ENCODE results near the gene EFCC1.

- TF ChIP-seq CTCF (conservative IDR thresholded peaks at IDR 0.05; ENCODE audit: low read depth, low read length) (no peak), EZH2 (IDR thresholded peaks at IDR 0.05; ENCODE audit: borderline replicate concordance, low read depth, low read length, poor library complexity, severe bottlenecking) (no peak)
These were observed 5.8 kb downstream of the EFCC1 start for GRCh38 chr3:129006864-129007263.
